Dendritic cell treated with granulocyte-macrophage colony-stimulating factor and Interleukin-4, amounts not matched to agents 40 ng/mL and 50 ng/mL, for 4 days (primary cell): ENCODE results near the gene NUDT8.
"Not testable (repeated sequence)": the region's sequence is repeated elsewhere in the genome, so short reads cannot be mapped to it uniquely, and the experiment has no call there.

ENCODE experiments used
- H3K27ac Mint-ChIP-seq: one replicate; pipeline ENCODE4 v1.8.0; 2022; ENCODE audit warnings: mild to moderate bottlenecking, mixed read lengths
- H3K27me3 Mint-ChIP-seq: one replicate; pipeline ENCODE4 v1.8.0; 2022; ENCODE audit warnings: mild to moderate bottlenecking, mixed read lengths
- H3K36me3 Mint-ChIP-seq: one replicate; pipeline ENCODE4 v1.8.0; 2022; ENCODE audit warnings: low read depth, mixed read lengths
- H3K4me1 Mint-ChIP-seq: one replicate; pipeline ENCODE4 v1.8.0; 2022; ENCODE audit warnings: low read depth, mixed read lengths
- H3K4me3 Mint-ChIP-seq: one replicate; pipeline ENCODE4 v1.8.0; 2022; ENCODE audit warnings: mild to moderate bottlenecking, moderate library complexity, mixed read lengths
- H3K9me3 Mint-ChIP-seq: one replicate; pipeline ENCODE4 v1.8.0; 2022; ENCODE audit warnings: mixed read lengths
- intact Hi-C: fragments of 100-400 bp; cut with micrococcal nuclease; formaldehyde crosslinking; loops from one replicate; pipeline ENCODE4 v1.15.0; 2022

Gene NUDT8

DNA sequence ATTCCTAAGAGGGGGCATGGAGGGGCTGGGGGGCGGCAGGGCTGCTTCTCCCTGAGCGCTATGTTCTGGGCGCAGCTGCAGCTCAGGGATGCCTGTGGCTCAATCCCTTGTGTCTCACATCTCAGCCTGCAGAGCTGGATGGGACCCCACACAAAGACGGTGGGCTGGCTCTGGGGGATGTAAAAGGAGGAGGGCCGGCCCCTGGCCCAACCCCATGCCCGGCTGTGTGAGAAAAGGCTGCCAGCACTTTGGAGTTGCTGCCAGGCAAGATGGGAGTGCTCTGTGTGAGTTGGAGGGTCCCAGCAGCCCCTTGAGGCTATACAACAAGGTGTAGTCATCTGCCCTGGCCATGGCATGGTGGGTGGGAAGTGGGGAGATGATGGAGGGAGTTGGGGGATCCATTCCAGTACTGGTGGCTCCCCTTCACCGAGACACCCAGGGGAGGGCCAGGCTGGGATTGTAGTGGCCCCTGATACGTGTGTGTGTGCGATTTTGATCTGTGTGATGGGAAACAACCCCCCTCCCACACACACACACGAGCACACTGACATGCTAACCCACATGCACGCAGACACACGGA is 11.1 kb upstream of the NUDT8 start:
- Mint-ChIP-seq H3K27ac (no peak overlapping the region), H3K9me3 (peaks cover 7% of the 10 kb centered on the region), H3K4me3 (no peak overlapping the region), H3K27me3 (peaks cover 18% of the 10 kb centered on the region), H3K4me1 (peaks cover 14% of the 10 kb centered on the region), H3K36me3 (no peaks in the 10 kb centered on the region)
- intact Hi-C loops: loop anchor here (10.0 kb wide), 1 partner anchor 64 kb away; no protein-coding TSS in a partner anchor

DNA sequence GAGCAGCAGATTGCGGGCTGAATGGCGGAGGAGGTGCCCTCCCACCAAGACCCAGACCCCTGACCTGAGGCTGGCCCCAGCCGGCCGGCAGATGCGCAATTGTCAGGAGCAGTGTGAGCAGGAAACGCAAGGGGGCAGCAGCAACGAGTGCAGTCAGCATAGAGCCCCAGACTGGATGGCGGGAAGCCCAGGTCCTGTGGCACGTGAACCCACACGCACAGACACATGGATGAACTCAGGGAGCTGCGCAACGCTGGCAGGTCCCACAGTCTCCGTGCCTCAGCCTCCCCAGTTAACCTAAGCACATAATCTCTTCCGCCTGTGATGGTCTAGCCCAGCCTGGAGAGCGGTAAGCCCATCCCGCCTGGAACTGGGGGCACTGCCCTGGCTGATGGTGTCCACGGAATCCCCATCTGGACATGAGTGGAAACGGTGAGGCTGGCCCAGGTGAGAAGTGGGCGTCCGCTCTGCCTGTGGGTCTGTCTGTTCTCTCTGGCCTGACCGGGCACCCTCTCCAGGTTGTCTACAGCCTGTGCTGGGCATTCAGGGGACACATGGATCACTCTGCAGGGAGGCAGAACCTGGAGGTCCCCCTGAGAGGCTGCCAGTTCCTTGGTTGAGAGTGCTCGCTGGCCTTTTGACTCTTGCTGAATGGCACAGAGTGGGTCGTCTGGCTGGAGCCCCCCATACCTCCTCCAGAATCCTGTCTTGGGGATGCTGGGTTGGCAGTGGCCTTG is 10.5 kb upstream of the NUDT8 start:
- H3K4me3 Mint-ChIP-seq: no peak overlapping the region
- peaks cover 7% of the 10 kb centered on the region for H3K9me3 Mint-ChIP-seq
- H3K36me3 Mint-ChIP-seq: no peaks in the 10 kb centered on the region
- H3K27ac Mint-ChIP-seq: no peak overlapping the region
- peaks cover 18% of the 10 kb centered on the region for H3K27me3 Mint-ChIP-seq
- H3K4me1 Mint-ChIP-seq: peaks cover 14% of the 10 kb centered on the region
- intact Hi-C loops: loop anchor here (10.0 kb wide), 1 partner anchor 65 kb away; no protein-coding TSS in a partner anchor

DNA sequence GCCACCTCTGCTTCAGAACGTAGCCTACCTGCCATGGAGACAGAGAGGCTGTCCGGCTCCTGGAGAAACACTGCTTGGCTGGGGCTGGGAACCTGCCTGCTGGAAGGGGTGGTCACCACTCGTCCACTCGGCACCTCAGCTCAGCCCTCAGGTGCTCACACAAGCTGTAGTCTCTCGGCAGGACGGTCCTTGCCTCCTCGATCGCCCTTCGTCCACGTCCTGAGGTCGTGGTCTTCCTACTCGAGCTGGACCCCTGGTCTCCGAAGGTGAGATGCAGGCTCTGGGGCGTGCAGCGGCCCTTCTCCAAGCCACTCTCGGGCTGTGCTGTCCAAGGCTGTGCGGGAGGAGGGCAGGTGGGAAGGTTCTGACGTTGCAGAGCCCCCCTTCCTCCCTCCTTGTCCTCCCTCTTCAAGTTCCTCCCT is 9.7 kb upstream of the NUDT8 start, which contains the start of gene TBX10:
Gene TBX10 (minus strand): TSS at position 326 of the 422 bp plus-strand sequence. CDS start 291 bp downstream, at position 35.
- intact Hi-C loops: no loop called here
- no peak within 1 kb of the TSS for H3K4me3 Mint-ChIP-seq
- no peaks in the 10 kb centered on the region for H3K36me3 Mint-ChIP-seq
- H3K9me3 Mint-ChIP-seq: peaks cover 7% of the 10 kb centered on the region
- peaks cover 14% of the 10 kb centered on the region for H3K4me1 Mint-ChIP-seq
- H3K27ac Mint-ChIP-seq: no peak within 1 kb of the TSS
- H3K27me3 Mint-ChIP-seq: peaks cover 18% of the 10 kb centered on the region

DNA sequence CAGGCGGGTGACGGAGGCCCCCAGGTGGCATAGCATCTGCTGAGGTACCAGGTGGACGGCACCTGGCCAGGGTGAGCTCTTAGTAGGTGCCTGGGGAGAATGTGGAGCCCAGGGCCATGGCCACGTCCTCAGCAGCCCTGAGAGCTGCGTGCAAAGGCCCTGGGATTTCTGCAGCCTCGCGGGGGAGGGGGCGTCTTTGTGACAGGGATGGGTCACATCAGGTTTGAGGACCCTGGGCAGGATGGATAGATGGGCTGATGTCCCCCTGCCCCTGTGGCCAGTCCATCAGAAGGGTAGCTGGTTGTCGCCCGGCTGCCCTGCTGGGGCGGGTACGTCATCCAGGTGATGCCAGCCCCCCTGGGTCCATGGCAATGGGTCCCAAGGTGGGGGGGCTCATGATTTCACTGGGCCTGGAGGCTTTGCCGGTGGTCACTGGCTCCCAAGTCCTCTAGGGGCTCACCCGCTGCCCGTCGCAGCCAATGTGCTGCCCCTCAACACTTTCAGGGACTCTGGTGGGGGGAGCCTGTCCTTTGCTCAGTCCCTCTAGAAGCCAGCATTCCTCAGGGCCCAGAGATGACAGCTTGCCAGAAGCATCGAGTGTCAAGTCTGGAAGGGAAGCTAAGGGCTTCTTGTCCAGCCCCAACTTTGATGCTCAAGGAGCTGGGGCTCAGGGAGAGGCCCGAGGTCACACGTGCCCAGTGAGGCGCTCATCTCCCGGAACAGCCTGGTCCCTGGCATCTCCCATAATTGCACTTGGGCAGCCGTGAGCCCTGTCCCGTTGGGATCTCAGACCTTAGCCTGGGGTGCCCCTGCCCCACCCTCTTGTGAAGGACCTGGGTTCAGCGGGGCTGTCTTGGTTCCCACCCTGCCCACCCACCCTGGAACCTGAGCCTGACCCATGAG is 9.0 kb upstream of the NUDT8 start:
- no peak overlapping the region for H3K4me3 Mint-ChIP-seq
- intact Hi-C loops: no loop called here
- H3K4me1 Mint-ChIP-seq: peaks cover 14% of the 10 kb centered on the region
- no peak overlapping the region for H3K27ac Mint-ChIP-seq
- peaks cover under 1% of the 10 kb centered on the region for H3K9me3 Mint-ChIP-seq
- no peaks in the 10 kb centered on the region for H3K36me3 Mint-ChIP-seq
- peaks cover 18% of the 10 kb centered on the region for H3K27me3 Mint-ChIP-seq

DNA sequence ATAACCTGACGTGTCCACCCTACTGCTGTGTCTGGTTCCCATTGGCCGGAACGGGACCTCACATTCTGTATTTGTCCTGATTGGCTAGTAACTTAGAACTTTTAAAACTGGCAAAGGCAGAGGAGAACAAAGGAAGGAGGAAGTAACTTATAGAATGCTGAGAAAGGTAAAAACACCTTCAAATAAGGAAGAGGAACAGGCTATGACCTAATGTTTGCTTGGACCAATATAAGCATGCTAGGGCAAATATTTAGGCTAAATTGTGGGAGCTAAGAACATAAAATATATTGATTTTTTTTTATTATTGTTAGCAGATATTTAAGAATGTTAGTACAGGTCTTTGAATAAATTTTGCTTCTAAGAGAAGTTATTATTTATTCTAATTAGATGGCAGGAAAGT is 7.7 kb upstream of the NUDT8 start:
- H3K36me3 Mint-ChIP-seq, intact Hi-C loops, H3K9me3 Mint-ChIP-seq, H3K27ac Mint-ChIP-seq, H3K4me3 Mint-ChIP-seq: not testable (repeated sequence)
- Mint-ChIP-seq H3K27me3 (peaks cover 22% of the 10 kb centered on the region), H3K4me1 (peaks cover 13% of the 10 kb centered on the region)

DNA sequence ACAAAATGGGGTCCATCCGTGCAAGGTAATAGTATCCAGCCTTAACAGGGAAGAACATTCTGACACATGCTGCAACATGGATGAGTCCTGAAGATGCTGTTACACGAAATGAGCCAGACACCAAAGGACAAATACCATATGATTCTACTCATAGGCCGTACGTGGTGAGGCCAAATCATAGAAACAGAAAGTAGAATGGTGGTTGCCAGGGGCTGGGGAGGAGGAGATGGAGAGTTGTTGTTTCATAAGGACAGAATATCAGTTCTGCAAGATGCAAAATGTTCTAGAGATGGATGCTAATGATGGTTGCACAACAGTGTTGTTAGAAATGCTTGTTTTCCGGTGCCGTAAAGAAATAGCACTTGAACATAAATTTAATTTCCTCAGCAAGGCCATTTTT is 7.2 kb upstream of the NUDT8 start:
- peaks cover 9% of the 10 kb centered on the region for H3K4me1 Mint-ChIP-seq
- H3K27ac Mint-ChIP-seq: no peak overlapping the region
- H3K36me3 Mint-ChIP-seq: no peaks in the 10 kb centered on the region
- H3K4me3 Mint-ChIP-seq: no peak overlapping the region
- no peaks in the 10 kb centered on the region for H3K9me3 Mint-ChIP-seq
- intact Hi-C loops: no loop called here
- H3K27me3 Mint-ChIP-seq: peaks cover 23% of the 10 kb centered on the region

DNA sequence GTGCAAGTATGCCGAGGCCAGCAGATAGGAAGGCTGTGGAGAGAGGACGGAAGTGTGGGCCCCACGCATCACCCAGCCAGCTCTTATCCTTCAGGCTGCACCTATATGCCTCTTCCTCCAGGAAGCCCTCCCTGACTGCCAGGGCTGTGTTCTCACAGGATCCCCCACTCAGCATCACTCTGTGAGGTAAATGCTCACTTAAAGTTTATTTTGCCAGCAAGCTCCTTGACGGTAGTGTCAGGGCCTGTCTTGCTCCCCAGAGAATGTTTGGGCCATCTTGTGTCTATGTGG is 5.4 kb upstream of the NUDT8 start:
- Mint-ChIP-seq H3K4me1 (peaks cover 18% of the 10 kb centered on the region), H3K27me3 (peaks cover 17% of the 10 kb centered on the region), H3K36me3 (no peaks in the 10 kb centered on the region), H3K27ac (no peak overlapping the region), H3K9me3 (no peaks in the 10 kb centered on the region), H3K4me3 (no peak overlapping the region)
- intact Hi-C loops: no loop called here

DNA sequence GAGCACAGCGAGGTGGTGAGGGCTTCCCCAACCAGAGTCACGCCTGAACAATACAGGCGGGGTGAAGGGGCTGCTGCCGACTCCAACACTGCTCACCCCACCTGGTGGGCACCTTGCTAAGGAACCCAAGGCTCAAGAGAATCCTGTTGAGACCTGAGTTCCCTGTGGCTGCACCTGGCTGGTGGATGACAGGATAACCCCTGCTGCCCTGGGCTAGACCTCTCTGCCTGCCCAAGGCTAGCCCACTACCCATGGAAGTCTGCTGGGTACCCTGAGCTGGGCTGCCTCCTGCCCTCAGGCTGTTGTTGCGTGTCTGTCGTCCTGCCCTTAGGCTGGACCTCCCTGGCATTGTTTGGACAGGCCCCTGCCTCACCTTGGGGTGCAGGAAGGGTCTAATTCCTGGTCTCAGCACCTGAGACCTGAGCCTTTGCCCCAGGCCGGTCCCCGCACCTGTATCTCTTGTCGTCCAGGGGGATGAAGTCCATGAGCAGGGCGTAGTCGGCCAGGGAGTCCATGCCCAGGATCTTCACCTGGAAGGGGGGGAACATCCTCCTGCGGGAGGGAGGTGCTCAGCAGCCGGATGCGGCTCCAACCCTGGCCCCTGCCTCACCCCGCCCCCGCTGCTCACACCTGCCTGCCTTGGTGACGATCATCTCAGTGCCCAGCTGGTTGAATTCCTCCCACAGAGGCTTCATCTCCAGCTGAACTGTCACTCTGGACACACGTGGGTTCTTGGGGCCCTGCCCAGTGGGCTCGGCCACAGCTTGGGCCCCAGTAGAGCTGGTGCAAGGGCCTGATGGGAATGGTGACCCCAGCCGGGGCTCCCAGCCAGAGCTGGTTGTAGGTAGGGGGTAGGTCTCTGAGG is 4.9 kb upstream of the NUDT8 start:
- H3K9me3 Mint-ChIP-seq: no peaks in the 10 kb centered on the region
- peaks cover 18% of the 10 kb centered on the region for H3K4me1 Mint-ChIP-seq
- peaks cover 13% of the 10 kb centered on the region for H3K27me3 Mint-ChIP-seq
- H3K4me3 Mint-ChIP-seq: no peak overlapping the region
- intact Hi-C loops: no loop called here
- H3K27ac Mint-ChIP-seq: no peak overlapping the region
- no peaks in the 10 kb centered on the region for H3K36me3 Mint-ChIP-seq

DNA sequence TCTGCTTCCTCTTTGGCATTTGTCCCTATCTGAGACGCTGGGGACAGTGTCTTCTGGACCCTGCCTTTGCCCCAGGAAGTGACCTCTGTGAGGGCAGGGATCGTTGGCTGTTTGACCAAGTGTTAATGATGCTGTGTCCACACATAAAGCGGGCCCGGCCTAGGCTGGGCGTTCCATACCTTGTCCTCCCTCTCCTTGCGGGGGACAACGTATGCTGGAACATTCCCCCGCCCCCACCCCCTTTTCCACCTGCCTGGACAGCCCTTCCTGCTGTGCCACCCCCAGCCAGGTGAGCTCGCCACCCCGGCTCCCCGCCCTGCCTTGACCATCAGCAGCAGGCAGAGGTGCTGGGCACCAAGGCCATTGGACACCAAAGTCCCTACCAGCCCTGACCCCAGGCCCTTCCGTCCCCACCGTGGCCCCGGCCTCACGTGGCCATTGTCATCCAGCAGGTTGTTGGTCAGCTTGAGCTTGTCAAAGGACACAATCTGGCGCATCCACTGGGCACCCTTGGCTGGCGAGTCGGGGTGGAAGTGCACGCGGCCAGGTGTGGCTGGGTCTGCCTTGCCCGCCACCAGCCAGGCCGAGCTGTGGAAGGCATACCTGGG is 4.1 kb upstream of the NUDT8 start:
- H3K27me3 Mint-ChIP-seq: peaks cover 11% of the 10 kb centered on the region
- intact Hi-C loops: no loop called here
- no peaks in the 10 kb centered on the region for H3K36me3 Mint-ChIP-seq
- H3K4me1 Mint-ChIP-seq: peaks cover 18% of the 10 kb centered on the region
- H3K9me3 Mint-ChIP-seq: no peaks in the 10 kb centered on the region
- H3K4me3 Mint-ChIP-seq: no peak overlapping the region
- H3K27ac Mint-ChIP-seq: no peak overlapping the region

DNA sequence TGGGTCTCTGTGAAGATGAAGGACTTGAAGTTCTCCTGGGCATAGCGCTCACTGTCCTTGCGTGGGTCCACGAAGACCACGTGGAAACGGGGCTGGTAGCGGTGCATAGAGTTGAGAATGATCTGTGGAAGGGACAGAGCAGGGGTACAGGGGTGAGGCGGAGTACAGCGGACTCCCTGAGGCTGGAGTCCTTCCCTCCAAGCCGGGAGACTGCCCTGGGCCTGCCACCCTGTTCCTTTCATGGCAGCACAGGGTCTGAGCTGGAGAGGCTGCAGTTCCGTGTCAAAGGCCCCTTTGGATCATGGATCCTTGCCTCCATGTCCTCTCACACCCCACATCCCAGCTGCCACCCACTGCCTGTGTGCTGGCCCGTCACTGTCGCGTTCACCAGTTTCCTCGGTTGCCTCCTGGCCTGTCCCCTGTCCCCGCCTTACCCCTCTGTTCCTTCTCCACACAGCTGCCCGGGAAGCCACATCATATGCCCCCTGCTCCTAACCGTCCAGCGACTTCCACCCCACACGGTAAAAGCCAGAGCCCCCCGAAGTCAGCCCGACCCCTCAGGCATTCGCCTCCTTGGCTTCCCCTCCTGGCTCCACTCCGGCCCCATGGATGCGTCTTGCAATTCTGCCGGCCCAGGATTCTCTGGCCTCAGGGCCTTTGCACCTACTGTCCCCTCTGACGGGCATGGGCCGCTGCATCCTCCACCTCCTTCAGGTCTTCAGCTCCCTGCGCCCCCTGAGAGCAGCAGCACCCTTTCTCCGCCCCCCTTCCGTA is 3.4 kb upstream of the NUDT8 start:
- Mint-ChIP-seq H3K4me3 (no peak overlapping the region), H3K27ac (no peak overlapping the region), H3K27me3 (peaks cover 11% of the 10 kb centered on the region), H3K9me3 (no peaks in the 10 kb centered on the region), H3K4me1 (peaks cover 18% of the 10 kb centered on the region), H3K36me3 (no peaks in the 10 kb centered on the region)
- intact Hi-C loops: no loop called here

DNA sequence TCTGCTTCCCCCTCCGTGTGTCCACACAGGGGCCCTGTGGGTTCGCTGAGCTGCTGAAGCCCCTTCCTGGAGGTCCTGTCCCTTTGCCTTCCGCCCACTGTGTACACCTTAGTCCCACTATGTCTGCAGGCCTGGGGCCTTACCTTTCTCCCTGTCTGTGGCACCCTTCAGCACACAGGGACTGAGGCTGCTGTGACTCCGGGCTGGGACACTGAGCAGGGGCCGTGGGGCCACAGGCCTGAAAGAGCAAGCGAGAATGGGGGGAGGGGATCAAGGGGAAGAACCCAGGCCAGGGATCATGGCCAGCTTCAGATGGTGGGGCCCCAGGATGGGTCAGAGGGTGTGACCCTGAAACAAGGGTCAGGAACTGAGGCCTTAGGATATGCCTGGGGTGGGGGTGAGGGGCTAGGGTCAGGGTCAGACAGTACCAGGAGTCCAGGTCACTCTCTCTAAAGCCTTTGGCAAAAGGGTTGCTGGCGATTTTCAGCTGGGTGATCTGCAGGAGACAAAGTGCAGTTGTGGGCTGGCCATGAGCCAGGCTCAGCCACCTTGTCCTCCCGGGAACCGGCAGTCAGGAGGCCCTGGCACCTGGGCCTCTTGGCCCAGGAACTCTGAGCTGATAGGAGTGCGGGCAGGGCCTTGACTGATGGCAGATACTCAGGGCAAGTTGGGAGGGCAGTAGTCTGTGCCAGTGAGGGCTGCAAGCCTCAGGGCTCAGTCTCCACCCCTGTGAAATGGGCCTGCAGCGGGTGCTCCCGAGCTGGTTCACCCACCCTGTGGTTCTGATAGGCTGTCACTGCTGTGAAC is 2.6 kb upstream of the NUDT8 start:
- peaks cover 11% of the 10 kb centered on the region for H3K27me3 Mint-ChIP-seq
- H3K36me3 Mint-ChIP-seq: peaks cover 5% of the 10 kb centered on the region
- H3K4me3 Mint-ChIP-seq: no peak overlapping the region
- H3K27ac Mint-ChIP-seq: peak overlapping the region; percentile 2
- intact Hi-C loops: no loop called here
- H3K9me3 Mint-ChIP-seq: no peaks in the 10 kb centered on the region
- peaks cover 20% of the 10 kb centered on the region for H3K4me1 Mint-ChIP-seq

DNA sequence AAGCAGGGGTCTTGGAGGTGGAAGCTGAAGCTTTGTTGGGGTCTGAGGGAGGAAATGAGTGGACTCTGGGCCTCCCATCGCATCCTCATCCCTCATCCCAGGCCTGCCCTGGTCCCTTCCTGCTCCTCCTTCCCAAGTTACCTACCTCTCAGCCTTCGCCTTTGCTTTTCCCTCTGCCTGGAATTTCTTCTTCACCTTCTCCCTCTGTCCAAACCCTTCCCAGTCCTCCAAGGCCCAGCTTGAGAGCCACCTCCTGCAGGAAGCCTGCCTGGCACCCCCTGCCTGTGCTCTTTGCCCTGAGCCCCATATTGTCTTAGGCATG is 2.1 kb upstream of the NUDT8 start:
- intact Hi-C loops: no loop called here
- Mint-ChIP-seq H3K4me3 (no peak overlapping the region), H3K36me3 (peaks cover 5% of the 10 kb centered on the region), H3K9me3 (no peaks in the 10 kb centered on the region), H3K27ac (peak overlapping the region; percentile 2), H3K27me3 (peaks cover 11% of the 10 kb centered on the region), H3K4me1 (peaks cover 15% of the 10 kb centered on the region)
